GM19043 (cell line): ENCODE measurements around the gene VMP1.

Experiments used
- ATAC-seq: cut with Tn5 transposase; IDR thresholded peaks from one replicate; pipeline ENCODE4 v1.9.1; 2021; ENCODE audit warnings: low read depth; ENCODE audit not compliant: unreplicated experiment

The VMP1 gene

GRCh38 chr17:59707149-59707970, at the start of gene VMP1, which contains the start of gene PTRH2:
VMP1 (plus strand) TSS chr17:59707654; CDS start chr17:59731447, 23,793 bp downstream.
PTRH2 (minus strand) TSS chr17:59707430; CDS start chr17:59697978, 9,452 bp downstream.
- peak; percentile 94 for ATAC-seq

- ATAC-seq = no peak
These were observed 41.2 kb upstream of the VMP1 start for GRCh38 chr17:59666235-59666634.

GRCh38 chr17:59668816-59669215, 38.6 kb upstream of the VMP1 start:
- ATAC-seq = no peak

GRCh38 chr17:59669411-59669810, 38.0 kb upstream of the VMP1 start:
- ATAC-seq = peak; percentile 62

GRCh38 chr17:59669944-59670343, 37.5 kb upstream of the VMP1 start:
- ATAC-seq = no peak

- no peak for ATAC-seq
These were observed 36.1 kb upstream of the VMP1 start for GRCh38 chr17:59671386-59671785.

GRCh38 chr17:59675231-59675630, 32.2 kb upstream of the VMP1 start:
- no peak for ATAC-seq

- ATAC-seq = no peak
These were observed 30.7 kb upstream of the VMP1 start for GRCh38 chr17:59676716-59677115.

GRCh38 chr17:59678918-59679317, 28.5 kb upstream of the VMP1 start:
- ATAC-seq = no peak

GRCh38 chr17:59680314-59680713, 27.1 kb upstream of the VMP1 start:
- ATAC-seq = no peak

- ATAC-seq = no peak
These were observed 24.2 kb upstream of the VMP1 start for GRCh38 chr17:59683283-59683682.

- ATAC-seq = no peak
These were observed 22.5 kb upstream of the VMP1 start for GRCh38 chr17:59684967-59685366.

- ATAC-seq = no peak
These were observed 19.4 kb upstream of the VMP1 start for GRCh38 chr17:59688008-59688407.

- ATAC-seq = no peak
These were observed 19.0 kb upstream of the VMP1 start for GRCh38 chr17:59688496-59688895.

- ATAC-seq = no peak
These were observed 13.9 kb upstream of the VMP1 start for GRCh38 chr17:59693582-59693981.

- no peak for ATAC-seq
These were observed 13.1 kb upstream of the VMP1 start for GRCh38 chr17:59694344-59694743.

GRCh38 chr17:59695945-59696681, 11.3 kb upstream of the VMP1 start:
- ATAC-seq = no peak

- no peak for ATAC-seq
These were observed 10.7 kb upstream of the VMP1 start for GRCh38 chr17:59696682-59697277.

GRCh38 chr17:59698143-59698542, 9.3 kb upstream of the VMP1 start:
- ATAC-seq = no peak

GRCh38 chr17:59699218-59699617, 8.2 kb upstream of the VMP1 start:
- ATAC-seq = no peak

- ATAC-seq = no peak
These were observed 7.7 kb upstream of the VMP1 start for GRCh38 chr17:59699786-59700185.
